Measurements from ENCODE around the gene CDR2.
"Not testable (repeated sequence)": the region's sequence is repeated elsewhere in the genome, so short reads cannot be mapped to it uniquely, and the experiment has no call there.

Gene CDR2

DNA sequence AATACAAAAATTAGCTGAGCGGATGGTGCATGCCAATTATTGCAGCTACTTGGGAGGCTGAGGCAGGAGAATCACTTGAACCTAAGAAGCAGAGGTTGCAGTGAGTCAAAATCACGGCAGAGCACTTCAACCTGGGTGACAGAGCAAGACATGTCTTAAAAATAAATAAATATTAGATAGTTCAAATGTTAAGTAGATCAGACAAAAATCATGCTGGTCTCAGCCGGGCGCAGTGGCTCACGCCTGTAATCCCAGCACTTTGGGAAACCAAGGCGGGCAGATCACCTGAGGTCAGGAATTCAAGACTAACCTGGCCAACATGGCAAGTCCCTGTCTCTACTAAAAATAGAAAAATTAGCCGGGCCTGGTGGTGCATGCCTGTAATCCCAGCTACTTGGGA is 73.0 kb downstream of the CDR2 start:
- not testable (repeated sequence) for DNase-seq

DNA sequence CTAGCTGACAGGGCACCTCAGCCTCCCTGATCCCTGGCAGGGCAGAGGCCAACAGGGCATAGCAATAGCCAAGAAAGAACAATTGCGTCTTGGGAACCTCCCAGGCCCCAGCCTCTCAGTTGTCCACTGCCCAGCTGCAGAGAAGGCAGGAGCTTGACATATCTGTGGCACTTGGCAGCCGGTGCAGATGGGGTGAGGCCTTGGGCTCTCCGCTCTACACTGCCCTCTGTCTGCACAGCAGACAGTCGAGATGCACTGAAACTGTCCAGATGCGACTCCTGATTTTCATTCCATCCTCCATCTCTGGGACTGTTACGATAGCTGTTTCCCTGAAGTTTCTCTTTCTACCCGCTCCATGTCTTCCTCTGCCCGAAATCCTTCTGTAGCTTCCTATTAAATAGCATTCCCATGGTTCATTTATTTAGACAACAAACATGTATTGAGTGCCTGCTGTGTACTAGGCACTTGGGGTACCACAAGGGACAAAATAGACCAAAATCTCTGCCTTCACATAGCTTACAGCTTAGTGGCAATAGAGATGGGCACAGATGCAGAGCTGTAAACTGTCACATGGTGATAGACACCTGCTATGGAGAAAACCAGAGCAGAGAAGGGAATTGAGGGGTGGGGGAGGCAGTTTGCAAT is 73.9 kb downstream of the CDR2 start:
- DNase-seq = peak; percentile 52

DNA sequence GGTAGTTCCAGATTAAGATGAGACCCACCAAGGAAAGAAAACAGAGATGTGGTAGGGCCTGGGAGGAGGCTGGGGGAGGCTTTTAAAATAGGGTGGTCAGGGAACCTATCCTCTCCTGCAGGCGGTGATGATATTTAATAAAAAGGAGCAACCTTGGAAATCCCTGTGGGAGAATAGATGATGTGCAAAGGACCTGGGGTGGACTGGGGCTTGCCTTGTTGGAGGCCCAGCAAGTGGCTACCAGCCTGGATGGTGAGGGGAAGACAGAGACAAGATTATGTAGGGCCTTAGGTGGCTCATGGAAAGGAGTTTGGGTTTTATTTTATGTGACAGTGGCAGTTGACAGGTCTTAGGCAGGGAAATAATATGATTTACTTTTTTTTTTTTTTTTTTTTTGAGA is 75.4 kb downstream of the CDR2 start:
- no peak for DNase-seq

DNA sequence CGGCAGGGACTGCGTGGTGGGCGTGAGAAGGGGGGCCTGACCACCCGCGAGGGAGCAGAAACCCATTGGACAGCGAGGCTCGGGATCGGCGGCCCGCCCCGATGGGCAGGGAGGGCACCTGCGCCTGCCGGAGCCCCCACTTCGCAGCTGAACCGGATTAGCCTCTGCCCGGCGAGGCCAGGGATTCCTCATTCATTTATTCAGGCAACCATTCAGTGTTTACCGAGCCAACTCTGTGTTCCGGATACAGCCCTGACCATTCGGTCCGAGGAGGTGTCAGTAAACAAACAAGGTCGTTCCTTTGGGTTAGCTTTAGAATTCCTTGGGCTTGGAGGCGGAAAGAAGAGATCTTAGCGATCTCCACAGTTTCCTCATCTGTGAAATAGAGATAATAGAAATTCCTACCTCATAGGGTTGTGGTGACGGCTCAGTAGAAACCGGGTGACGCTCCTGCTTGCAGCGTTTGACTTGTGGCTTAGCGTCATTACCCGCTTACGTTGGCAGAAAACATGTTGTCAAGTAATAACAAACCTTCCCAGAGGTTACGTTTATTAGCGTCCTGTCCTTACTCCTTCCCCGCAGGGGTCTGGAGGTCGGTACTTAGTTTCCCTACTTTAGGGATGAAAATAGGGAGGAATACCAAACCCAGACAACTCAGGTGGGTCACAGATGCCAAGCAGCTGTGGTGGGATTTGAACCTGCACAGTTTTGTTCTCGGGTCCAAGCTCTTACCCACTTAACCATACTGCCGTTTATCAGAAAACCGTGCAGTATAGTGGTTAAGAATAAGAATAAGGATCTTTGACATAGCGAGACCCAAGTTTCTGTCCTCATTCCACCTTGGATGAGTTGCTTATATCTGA is 76.3 kb downstream of the CDR2 start:
- DNase-seq = peak; percentile 85

DNA sequence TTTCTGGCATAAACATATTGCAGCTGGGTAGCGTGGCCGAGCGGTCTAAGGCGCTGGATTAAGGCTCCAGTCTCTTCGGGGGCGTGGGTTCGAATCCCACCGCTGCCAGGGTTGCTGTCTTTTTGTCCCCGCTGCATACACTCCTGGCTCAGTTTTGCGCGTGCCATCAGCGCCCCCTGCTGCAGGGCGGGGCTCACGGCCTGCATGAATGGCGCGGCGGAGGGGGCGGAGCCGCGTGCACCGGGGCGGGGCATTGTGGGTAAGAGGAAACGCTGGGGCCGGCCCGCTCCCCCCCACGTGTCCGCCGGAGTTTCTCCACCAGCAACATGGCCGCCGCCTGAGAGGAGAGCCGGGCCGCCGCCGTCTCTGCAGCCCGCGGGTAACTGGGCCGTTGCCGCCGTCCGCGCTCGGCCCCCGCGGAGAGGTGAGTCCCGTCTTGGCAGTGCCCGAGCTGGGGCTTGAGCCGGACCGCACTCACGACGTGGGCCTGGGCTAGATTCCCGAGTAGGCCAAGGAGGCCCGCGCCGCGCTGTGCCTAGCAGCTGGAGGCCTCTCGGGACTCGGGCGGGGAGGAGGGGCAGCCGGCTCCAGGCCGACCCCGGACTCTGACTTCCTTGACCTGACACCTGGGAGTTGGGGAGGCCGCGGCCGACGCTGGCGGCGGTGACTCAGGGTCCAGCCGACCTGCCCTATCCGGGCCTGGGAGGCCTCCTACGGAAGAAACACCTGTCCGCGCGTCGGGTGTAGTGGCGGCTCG is 77.1 kb downstream of the CDR2 start, which contains the start of gene POLR3E:
TSS of gene POLR3E (plus strand) at position 296 of the 757 bp plus-strand sequence. CDS start 5,560 bp downstream, outside the sequence.
- peak; percentile 100 for DNase-seq

DNA sequence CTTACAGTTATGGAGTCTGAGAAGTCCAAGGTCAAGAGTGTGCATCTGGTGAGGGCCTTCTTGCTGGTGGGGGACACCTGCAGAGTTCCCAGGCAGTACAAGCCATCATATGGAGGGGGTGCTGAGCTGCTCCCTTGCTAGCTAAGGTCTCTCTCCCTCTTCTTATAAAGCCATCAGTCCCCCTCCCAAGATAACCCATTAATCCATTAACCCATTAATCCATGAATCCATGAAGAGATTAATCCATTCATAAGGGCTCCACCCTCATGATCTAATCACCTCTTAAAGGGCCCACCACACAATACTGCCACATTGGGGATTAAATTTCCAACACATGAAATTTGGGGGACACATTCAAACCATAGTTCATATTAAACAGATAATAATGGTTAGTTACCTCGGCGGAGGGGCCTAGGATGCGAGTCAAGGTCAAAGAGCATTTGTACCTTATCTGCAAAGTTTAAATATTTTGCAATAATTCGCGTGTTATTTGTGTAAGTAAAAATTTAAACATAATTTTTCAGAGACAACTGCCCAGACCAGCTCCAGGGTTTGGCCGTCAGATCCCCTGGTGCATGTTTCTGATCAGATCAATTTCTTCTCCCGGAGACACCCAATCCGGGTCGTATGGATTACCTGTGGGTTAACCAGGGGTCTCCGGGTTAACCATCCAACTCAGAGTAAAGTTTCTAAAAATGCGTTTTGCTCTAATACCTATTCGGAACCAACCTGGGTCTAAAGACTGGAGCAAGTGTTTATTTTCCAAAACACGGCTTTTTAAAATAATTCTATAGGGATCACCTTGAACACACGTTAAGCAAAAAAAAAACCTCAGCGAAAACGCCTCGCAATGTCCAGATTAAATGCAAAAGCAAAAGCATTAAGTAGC is 78.0 kb downstream of the CDR2 start:
- no peak for DNase-seq
